ENCODE data around the gene AHRR. TPM values are rescaled to one million over a fixed set of nuclear protein-coding genes. Genes with fewer than 3 reads are reported as not detected.

The AHRR gene
- total RNA-seq, 1 experiment from 2014 or later: 5.2 TPM

DNA sequence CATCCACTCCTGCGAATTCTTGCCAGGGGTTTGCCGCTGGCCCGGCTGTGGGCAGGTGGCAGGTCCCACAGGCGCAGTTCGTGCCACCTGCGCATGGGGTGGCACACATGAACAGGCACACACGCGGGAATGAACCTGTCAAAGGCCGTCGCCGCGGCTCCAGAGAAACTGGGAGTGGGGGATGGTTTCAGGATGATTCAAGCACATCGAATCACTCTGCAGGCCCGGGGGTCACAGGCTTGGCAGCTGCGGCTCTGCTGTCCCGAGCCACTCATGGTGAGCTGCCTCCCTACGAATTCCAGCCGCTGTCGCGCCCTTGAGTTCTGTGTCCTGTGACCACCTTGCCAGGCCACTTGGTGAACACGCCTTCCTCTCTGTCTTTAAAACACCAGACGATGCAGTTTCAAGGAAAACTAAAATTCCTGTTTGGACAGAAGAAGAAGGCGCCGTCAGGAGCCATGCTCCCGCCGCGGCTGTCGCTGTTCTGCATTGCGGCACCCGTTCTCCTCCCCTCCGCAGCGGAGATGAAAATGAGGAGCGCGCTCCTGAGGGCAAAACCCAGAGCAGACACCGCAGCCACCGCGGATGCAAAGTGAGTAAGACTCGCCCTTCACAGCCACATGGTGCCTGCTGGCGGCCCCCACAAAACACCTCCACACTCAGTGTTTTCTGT is 106.0 kb downstream of the AHRR start:
- in situ Hi-C loops (cut with HindIII; ENCODE audit: low pct_unique_long_range_greater_than_20kb, low sequenced_read_pairs): no loop called here
- DNase-seq (ENCODE audit: low read depth): no peak

DNA sequence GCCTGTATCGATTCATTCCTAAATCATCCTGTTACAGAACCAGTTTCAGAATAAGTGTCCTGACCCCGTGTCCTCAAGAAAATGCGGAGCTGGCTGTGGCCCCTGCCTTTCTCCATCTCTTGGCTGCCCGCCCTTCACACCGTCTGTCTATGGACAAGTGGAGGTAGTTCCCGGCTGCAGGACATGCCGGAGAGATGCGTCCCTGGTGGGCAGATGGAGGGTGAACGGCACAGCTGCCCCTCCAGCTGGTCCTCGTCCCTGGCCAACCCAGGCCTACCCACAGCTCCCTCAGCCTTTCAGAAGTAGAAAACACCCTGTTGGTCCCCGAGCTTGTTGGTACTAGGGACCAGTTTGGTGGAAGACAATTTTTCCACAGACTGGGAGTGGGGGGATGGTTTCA is 106.7 kb downstream of the AHRR start:
- in situ Hi-C loops (cut with HindIII; ENCODE audit: low pct_unique_long_range_greater_than_20kb, low sequenced_read_pairs): no loop called here
- DNase-seq (ENCODE audit: low read depth): no peak

DNA sequence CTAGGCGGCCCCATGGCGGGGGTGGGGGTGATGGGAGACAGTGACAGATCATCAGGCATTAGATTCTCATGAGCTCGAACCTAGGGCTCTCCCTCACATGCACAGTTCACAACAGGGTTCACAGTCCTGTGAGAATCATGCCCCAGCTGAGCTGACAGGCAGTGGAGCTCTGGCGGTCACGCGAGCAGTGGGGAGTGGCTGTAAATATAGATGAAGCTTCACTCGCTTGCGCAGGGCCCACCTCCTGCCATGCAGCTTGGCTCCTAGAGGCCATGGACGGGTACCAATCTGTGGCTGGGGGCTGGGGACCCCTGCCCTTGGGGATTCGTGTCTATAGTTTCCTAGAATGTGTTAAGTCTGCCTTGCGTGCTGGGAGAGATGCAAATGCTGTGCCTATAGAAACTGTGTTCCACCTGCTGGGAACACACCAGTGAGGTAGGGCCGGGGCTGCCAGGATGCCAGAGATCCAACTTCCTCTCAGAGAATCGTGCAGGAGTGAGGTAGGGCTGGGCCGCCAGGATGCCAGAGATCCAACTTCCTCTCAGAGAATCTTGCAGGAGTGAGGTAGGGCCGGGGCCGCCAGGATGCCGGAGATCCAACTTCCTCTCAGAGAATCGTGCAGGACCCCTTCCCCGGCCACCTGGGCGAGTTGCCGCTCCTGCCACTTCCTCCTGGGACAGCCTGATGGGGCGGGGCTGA is 107.4 kb downstream of the AHRR start:
- DNase-seq (ENCODE audit: low read depth): no peak
- in situ Hi-C loops (cut with HindIII; ENCODE audit: low pct_unique_long_range_greater_than_20kb, low sequenced_read_pairs): no loop called here

GRCh38 chr5:429453-430188 is 108.1 kb downstream of the AHRR start:
- DNase-seq (ENCODE audit: low read depth): no peak
- in situ Hi-C loops (cut with HindIII; ENCODE audit: low pct_unique_long_range_greater_than_20kb, low sequenced_read_pairs): no loop called here

DNA sequence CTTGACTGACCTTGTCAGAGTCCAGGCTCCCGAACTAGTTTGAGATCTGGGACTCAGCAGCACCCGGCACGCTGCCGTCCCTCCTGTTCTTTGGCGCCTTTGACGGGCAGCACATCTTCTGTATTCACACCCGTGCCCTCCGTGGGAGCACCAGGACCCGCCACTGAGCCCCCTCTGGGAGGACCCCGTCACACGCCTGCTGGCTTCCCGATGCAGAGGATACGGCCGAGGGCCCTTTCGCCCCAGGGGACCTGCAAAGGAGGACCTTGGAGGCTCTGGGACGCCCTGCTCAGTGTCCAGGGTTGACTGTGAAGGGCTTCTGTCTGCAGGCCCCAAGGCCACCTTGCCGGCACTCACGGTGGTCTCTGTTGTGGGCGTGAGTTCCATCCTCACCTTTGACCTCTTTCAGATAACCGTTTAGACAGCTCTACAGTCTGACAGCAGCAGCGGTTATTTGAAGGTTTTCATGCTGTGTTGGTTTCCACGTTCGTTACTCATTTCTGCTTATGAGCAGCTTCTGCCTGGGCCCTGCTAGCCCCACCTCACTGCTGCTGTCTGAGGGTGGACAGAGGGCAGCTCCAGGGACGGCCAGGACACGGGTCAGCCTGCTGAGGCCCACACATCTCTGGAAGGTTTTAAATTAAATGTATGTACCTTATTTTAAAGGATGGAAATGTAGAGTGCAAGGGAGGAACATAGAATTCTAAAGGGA is 108.9 kb downstream of the AHRR start:
- in situ Hi-C loops (cut with HindIII; ENCODE audit: low pct_unique_long_range_greater_than_20kb, low sequenced_read_pairs): no loop called here

DNA sequence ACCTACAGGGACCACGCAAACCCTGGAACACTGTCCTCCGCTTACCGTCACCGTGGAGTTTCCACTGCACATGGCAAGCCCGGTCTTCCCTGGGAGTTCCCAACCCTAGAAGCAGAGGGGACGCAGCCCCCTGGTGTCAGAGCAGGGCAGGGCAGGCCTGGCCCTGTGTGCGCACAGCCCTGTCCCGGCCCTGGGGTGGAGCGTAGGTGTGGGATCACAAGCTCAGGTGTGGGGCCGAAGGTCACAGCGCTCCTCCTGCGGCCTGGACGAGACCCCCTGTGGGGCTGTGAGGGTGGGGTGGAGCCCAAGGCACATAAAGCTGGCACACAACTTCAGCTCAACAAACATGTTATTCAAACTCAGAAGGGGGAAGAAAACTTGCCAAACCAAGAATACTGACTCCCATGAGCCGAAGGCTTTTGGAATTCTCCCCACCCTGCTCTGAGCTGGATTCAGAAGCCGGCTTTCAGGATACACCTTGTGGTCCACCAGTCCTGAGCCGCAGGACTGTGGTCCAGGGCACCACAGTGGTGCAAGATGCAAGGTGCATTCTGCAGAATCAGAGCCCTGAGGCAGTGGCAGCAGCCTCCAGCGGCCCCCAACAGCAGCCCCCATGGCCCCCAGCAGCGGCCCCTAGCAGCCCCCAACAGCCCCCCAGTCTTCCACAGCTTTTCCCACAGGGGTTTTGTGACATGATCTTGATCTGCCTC is 109.6 kb downstream of the AHRR start:
- in situ Hi-C loops (cut with HindIII; ENCODE audit: low pct_unique_long_range_greater_than_20kb, low sequenced_read_pairs): no loop called here
- no peak for DNase-seq (ENCODE audit: low read depth)

More for the DNA sequence above, 108.9 kb downstream of the AHRR start:
- no peak for DNase-seq (ENCODE audit: low read depth)

DNA sequence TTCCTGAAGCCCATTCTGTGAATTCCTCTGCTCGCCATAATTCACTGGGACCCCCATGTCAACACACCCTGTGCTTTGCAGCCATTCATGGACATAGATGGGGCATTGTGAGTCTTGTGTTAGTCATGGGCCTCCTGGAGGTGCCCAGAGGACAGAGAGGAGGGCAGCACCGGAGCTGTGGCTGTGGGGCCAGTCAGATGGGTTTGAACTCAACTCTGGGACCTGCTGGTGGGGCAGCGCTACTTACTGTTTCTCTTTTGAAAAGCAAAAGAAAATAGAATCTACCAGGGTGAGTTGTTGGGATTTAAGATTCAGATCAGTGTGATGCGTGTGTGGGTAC is 110.2 kb downstream of the AHRR start:
- in situ Hi-C loops (cut with HindIII; ENCODE audit: low pct_unique_long_range_greater_than_20kb, low sequenced_read_pairs): no loop called here
- DNase-seq (ENCODE audit: low read depth): no peak

DNA sequence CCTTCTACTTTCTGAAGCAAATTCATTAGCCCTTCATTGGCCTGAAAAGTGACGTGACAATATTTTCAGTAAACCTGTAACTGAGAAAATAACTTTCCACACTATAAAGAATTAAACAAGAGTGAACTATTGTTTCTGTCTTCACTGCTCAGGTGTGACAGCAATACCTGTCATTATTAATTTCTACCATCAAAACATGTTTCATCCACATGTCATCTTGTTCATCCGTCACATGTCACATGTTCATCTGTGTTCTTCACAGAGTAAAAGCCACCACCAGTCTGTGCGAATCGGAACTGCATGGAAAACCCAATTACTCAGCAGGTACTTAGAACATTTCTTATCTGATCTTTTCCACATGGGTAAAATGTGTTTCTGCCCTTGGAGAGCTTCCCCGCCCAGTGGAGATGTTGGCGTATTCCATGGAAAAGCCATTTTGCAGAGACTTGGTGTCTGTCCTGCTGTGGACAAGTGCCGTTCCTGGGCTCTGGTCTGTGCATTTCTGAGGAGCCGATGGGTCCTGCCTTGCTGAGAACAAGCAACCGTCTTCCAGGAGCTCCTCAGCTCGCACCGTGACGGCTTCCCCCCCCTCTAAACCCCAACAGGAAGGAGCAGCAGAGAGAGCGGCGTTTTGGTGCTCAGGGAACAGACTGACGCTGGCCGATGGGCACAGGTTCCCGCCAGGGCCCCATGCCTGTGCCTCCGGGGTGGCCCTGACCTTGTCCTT is 110.8 kb downstream of the AHRR start:
- no peak for DNase-seq (ENCODE audit: low read depth)
- in situ Hi-C loops (cut with HindIII; ENCODE audit: low pct_unique_long_range_greater_than_20kb, low sequenced_read_pairs): no loop called here

DNA sequence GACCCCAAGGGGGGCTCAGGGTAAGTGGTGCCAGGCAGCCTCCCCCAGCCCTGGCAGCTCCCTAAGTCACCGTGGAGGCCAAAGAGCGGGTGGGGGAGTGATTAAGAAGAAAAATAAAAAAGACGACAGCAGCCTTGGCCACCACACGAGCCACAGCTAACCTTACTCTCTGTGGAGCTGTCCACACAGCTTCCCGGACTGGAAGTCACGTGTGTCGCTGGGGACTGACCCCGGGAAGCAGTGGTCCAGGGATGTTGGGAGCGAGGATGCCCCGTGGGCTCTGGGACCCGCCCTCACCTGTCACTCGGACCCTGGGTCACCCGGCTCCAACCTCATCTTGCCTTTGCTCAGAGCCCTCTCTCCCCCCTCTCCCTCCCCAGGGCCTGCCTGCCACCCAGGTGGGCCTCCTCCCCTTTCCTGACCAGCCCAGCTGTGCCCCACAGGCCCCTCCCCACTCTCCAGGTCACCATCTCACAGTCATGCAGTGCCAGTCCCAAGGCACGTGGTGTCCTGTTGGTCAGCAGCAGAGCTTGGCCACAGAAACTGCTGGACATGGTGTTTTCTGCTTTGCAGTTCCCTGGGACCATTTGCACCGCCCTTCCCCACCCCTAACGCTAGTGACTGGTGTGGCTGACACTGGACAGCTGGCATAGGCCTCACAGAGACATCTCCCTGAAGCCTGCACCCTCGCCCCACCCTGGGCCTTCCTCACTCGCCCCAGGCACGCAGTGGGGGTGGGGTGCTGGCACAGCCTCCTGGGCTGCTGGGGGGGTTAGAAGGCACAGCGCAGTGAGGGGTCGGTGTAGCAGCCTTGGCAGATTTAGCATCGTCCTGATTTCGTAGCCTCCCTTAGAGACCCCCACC is 111.6 kb downstream of the AHRR start:
- in situ Hi-C loops (cut with HindIII; ENCODE audit: low pct_unique_long_range_greater_than_20kb, low sequenced_read_pairs): no loop called here
- DNase-seq (ENCODE audit: low read depth): no peak

- in situ Hi-C loops (cut with HindIII; ENCODE audit: low pct_unique_long_range_greater_than_20kb, low sequenced_read_pairs): no loop called here
Measured at GRCh38 chr5:433836-434235, 112.3 kb downstream of the AHRR start.

GRCh38 chr5:434443-435146 is 113.1 kb downstream of the AHRR start:
- no peak for DNase-seq (ENCODE audit: low read depth)
- in situ Hi-C loops (cut with HindIII; ENCODE audit: low pct_unique_long_range_greater_than_20kb, low sequenced_read_pairs): no loop called here

More at GRCh38 chr5:433836-434235, 112.3 kb downstream of the AHRR start:
- DNase-seq (ENCODE audit: low read depth): no peak

DNA sequence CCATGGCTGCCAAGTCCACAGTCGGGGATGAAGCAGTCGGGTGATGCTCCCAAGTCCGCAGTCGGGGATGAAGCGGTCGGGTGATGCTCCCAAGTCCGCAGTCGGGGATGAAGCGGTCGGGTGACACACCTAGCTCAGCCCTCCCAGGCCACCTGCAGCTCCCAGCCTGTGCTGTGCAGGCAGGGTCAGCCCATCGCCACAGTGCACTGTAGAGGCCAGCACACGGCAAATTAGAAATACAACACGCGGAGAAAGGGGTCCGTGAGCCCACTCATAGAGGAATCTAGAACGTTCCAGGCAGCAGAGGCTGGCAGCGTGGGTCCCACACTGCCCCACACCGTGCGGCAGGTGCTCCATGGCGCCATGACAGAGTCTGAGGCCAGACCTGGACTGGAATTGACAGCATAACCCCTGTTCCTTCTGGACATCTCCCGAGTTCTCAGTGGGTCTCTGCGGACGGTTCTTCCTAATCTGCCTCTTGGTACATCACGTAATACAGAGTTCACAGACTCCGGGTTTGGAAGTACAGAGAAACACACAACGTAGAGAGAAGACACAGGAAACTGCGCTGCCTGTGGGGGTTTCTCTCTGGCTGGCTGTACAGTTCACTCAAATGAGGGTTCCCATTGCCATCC is 113.8 kb downstream of the AHRR start:
- in situ Hi-C loops (cut with HindIII; ENCODE audit: low pct_unique_long_range_greater_than_20kb, low sequenced_read_pairs): no loop called here
- DNase-seq (ENCODE audit: low read depth): no peak

GRCh38 chr5:435961-436640 is 114.6 kb downstream of the AHRR start:
- in situ Hi-C loops (cut with HindIII; ENCODE audit: low pct_unique_long_range_greater_than_20kb, low sequenced_read_pairs): no loop called here
- DNase-seq (ENCODE audit: low read depth): no peak

DNA sequence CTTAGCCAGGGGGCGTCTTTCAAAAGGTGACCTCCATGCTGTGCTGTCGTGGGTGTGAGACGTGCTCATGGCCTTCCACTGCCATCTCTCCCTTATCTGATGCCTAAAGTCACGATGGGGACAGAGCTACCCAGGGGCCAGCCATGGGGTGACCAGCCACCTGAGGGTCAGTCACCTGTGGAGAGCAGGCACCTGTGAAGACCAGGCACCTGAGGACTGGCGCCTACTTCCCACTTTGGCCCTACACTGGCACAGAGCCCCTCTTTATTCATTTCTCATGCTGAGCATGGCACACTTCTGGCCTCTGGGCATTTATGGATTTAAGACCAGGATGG is 115.1 kb downstream of the AHRR start:
- no peak for DNase-seq (ENCODE audit: low read depth)
- in situ Hi-C loops (cut with HindIII; ENCODE audit: low pct_unique_long_range_greater_than_20kb, low sequenced_read_pairs): no loop called here

GRCh38 chr5:437281-437771 is 115.8 kb downstream of the AHRR start:
- in situ Hi-C loops (cut with HindIII; ENCODE audit: low pct_unique_long_range_greater_than_20kb, low sequenced_read_pairs): no loop called here
- DNase-seq (ENCODE audit: low read depth): no peak

Data from Caki2 (cell line).